H1 (cell line): ENCODE measurements around the gene CACNA1C. TPM values are rescaled to one million over a fixed set of nuclear protein-coding genes. Genes with fewer than 3 reads are reported as not detected.

Experiments
- CTCF ChIA-PET: fragments of 300-600 bp; sonication (Branson Sonifier 250); formaldehyde crosslinking; loops from one replicate; lab custom pipeline; 2021; ENCODE audit not compliant: partially characterized antibody; lab: Charles Lee
- POLR2A ChIA-PET: fragments of 300-600 bp; sonication (Branson Sonifier 250); formaldehyde crosslinking; loops from one replicate; lab custom pipeline; 2021; ENCODE audit warnings: inconsistent platforms; ENCODE audit not compliant: partially characterized antibody; lab: Charles Lee
- DNase-seq, 2 experiments: peaks; one replicate each; pipeline versions ENCODE4 v3.0.0 to v3.0.0-alpha.2; 2010 to 2022; ENCODE audit warnings: low spot score in 2 of 2, low read depth in 1 of 2, mixed read lengths in 1 of 2
- FAIRE-seq: peaks from 2 replicates; lab custom pipeline; 2011; peaks lifted over from hg19 to GRCh38; lab: Jason Lieb, UNC
- H2AFZ ChIP-seq: 2 replicates; pipeline ENCODE4 v1.8.1; 2012; ENCODE audit warnings: low read length, inconsistent platforms
- H2AK5ac ChIP-seq: 2 replicates; pipeline ENCODE4 v1.6.1; 2013; ENCODE audit warnings: low read depth, low read length
- H2BK120ac ChIP-seq: replicated peaks from 2 replicates; pipeline ENCODE3; 2013; ENCODE audit warnings: low read depth, low read length, inconsistent platforms
- H2BK12ac ChIP-seq: 2 replicates; pipeline ENCODE4 v1.6.1; 2013; ENCODE audit warnings: low read depth, low read length
- H2BK15ac ChIP-seq: 2 replicates; pipeline ENCODE4 v1.6.1; 2013; ENCODE audit warnings: low read length
- H2BK20ac ChIP-seq: 2 replicates; pipeline ENCODE4 v1.6.1; 2013; ENCODE audit warnings: low read length
- H2BK5ac ChIP-seq: 2 replicates; pipeline ENCODE4 v1.6.1; 2013; ENCODE audit warnings: low read depth, low read length
- H3K14ac ChIP-seq: 2 replicates; pipeline ENCODE4 v1.6.1; 2013; ENCODE audit warnings: inconsistent platforms; ENCODE audit not compliant: insufficient read length
- H3K18ac ChIP-seq: 2 replicates; pipeline ENCODE4 v1.6.1; 2013; ENCODE audit warnings: low read length; ENCODE audit errors: extremely low read depth
- H3K23ac ChIP-seq: 2 replicates; pipeline ENCODE4 v1.6.1; 2013; ENCODE audit warnings: inconsistent platforms; ENCODE audit not compliant: insufficient read length
- H3K23me2 ChIP-seq: 2 replicates; pipeline ENCODE4 v1.6.1; 2013; ENCODE audit warnings: low read depth, low read length
- H3K27ac ChIP-seq: 2 replicates; pipeline ENCODE4 v1.6.1; 2011; ENCODE audit warnings: low read depth, low read length, inconsistent platforms
- H3K27me3 ChIP-seq, 4 experiments: replicated peaks in 1 of 4; 1 replicate in 1 of 4; 2 replicates in 3 of 4; pipeline versions ENCODE4 v1.6.1 to v1.8.1; 2011 to 2013; ENCODE audit warnings: low read length in 3 of 4, mild to moderate bottlenecking in 3 of 4, inconsistent platforms in 2 of 4, mixed read lengths in 2 of 4, moderate library complexity in 1 of 4; ENCODE audit not compliant: control insufficient read depth in 3 of 4, insufficient read depth in 3 of 4; ENCODE audit errors: extremely low read depth in 1 of 4
- H3K36me3 ChIP-seq, 4 experiments: 2 replicates each; pipeline versions ENCODE4 v1.6.1 to v1.8.1; 2011 to 2013; ENCODE audit warnings: mild to moderate bottlenecking in 4 of 4, low read length in 3 of 4, moderate library complexity in 2 of 4, control low read depth in 1 of 4, inconsistent platforms in 1 of 4; ENCODE audit not compliant: insufficient read depth in 4 of 4, control insufficient read depth in 2 of 4
- H3K4ac ChIP-seq: replicated peaks from 2 replicates; pipeline ENCODE3; 2013; ENCODE audit warnings: low read length, low read depth, mixed read lengths, inconsistent platforms; ENCODE audit not compliant: insufficient read length
- H3K4me1 ChIP-seq, 4 experiments: replicated peaks in 1 of 4; 1 replicate in 1 of 4; 2 replicates in 3 of 4; pipeline versions ENCODE4 v1.6.1 to v1.8.1; 2011 to 2013; ENCODE audit warnings: low read length in 3 of 4, inconsistent platforms in 2 of 4, mixed read lengths in 1 of 4; ENCODE audit not compliant: insufficient read depth in 4 of 4, control insufficient read depth in 3 of 4
- H3K4me2 ChIP-seq, 2 experiments: 2 replicates each; pipeline versions ENCODE4 v1.6.1 to v1.8.1; 2011 to 2013; ENCODE audit warnings: low read depth in 2 of 2, low read length in 2 of 2, control low read depth in 1 of 2, inconsistent platforms in 1 of 2, mild to moderate bottlenecking in 1 of 2; ENCODE audit not compliant: insufficient read depth in 1 of 2
- H3K4me3 ChIP-seq, 4 experiments: fragments of 200-600, 300-600 bp in 1 of 4; sonication (generic), shearing (Covaris generic), sonication (Bioruptor Twin) in 1 of 4; 2 replicates each; pipeline versions ENCODE4 v1.5.1 to v1.8.1; 2011 to 2016; ENCODE audit warnings: low read length in 4 of 4, low read depth in 3 of 4, control low read depth in 2 of 4, inconsistent platforms in 2 of 4, mild to moderate bottlenecking in 2 of 4, mixed read lengths in 1 of 4, moderate library complexity in 1 of 4; ENCODE audit not compliant: insufficient read depth in 2 of 4; ENCODE audit errors: extremely low read depth in 1 of 4
- H3K56ac ChIP-seq: replicated peaks from 2 replicates; pipeline ENCODE3; 2013; ENCODE audit warnings: low read depth, mild to moderate bottlenecking, mixed read lengths, low read length, inconsistent platforms; ENCODE audit not compliant: insufficient read length
- H3K79me1 ChIP-seq: 2 replicates; pipeline ENCODE4 v1.6.1; 2013; ENCODE audit warnings: low read depth, low read length, control low read depth
- H3K79me2 ChIP-seq, 2 experiments: 2 replicates each; pipeline versions ENCODE4 v1.6.1 to v1.8.1; 2012 to 2013; ENCODE audit warnings: low read length in 2 of 2, mild to moderate bottlenecking in 2 of 2, inconsistent platforms in 1 of 2; ENCODE audit not compliant: insufficient read depth in 2 of 2, control insufficient read depth in 1 of 2
- H3K9ac ChIP-seq, 4 experiments: replicated peaks in 1 of 4; 1 replicate in 1 of 4; 2 replicates in 3 of 4; pipeline versions ENCODE4 v1.6.1 to v1.8.1; 2011 to 2013; ENCODE audit warnings: low read depth in 3 of 4, low read length in 3 of 4, control low read depth in 2 of 4, mild to moderate bottlenecking in 2 of 4, moderate library complexity in 2 of 4, inconsistent platforms in 1 of 4; ENCODE audit errors: extremely low read depth in 1 of 4
- H3K9me3 ChIP-seq, 2 experiments: 2 replicates each; pipeline versions ENCODE4 v1.6.1 to v1.8.1; 2012 to 2013; ENCODE audit warnings: mild to moderate bottlenecking in 2 of 2, moderate library complexity in 2 of 2, control low read depth in 1 of 2, inconsistent platforms in 1 of 2, low read depth in 1 of 2, low read length in 1 of 2, mixed read lengths in 1 of 2; ENCODE audit not compliant: insufficient read depth in 2 of 2
- H4K20me1 ChIP-seq, 2 experiments: replicated peaks in 1 of 2; 2 replicates each; pipeline versions ENCODE3 to v1.8.1; 2011 to 2013; ENCODE audit warnings: inconsistent platforms in 2 of 2, low read length in 2 of 2, mild to moderate bottlenecking in 1 of 2; ENCODE audit not compliant: insufficient read depth in 2 of 2, control insufficient read depth in 1 of 2
- H4K5ac ChIP-seq: 2 replicates; pipeline ENCODE4 v1.6.1; 2013; ENCODE audit warnings: low read length, low read depth, mixed read lengths, inconsistent platforms; ENCODE audit not compliant: insufficient read length
- H4K8ac ChIP-seq: 2 replicates; pipeline ENCODE4 v1.8.0; 2013; ENCODE audit warnings: mild to moderate bottlenecking, moderate library complexity, low read length, inconsistent platforms; ENCODE audit not compliant: insufficient read depth; ENCODE audit errors: extremely low read depth
- H4K91ac ChIP-seq: replicated peaks from 2 replicates; pipeline ENCODE3; 2013; ENCODE audit warnings: low read length, mixed read lengths, inconsistent platforms; ENCODE audit not compliant: insufficient read length
- CBX5 ChIP-seq: fragments of 300-800, 300-1000 bp; sonication (generic); IDR thresholded peaks from 2 replicates; pipeline ENCODE4 v1.7.1; 2016; ENCODE audit warnings: antibody characterized with exemption, low read length, low read depth
- CTCF ChIP-seq, 3 experiments: IDR thresholded peaks; 1 replicate in 2 of 3; 2 replicates in 1 of 3; pipeline versions ENCODE4 v1.5.1 to v1.6.1; 2011; ENCODE audit warnings: low read length in 3 of 3, mild to moderate bottlenecking in 3 of 3, inconsistent platforms in 2 of 3, low read depth in 1 of 3, moderate library complexity in 1 of 3; ENCODE audit not compliant: insufficient read depth in 1 of 3; ENCODE audit errors: control extremely low read depth in 1 of 3
- GTF2F1 ChIP-seq: IDR thresholded peaks from 2 replicates; pipeline ENCODE4 v1.6.1; 2012; ENCODE audit warnings: low read depth, low read length, improper control_type of control experiment, borderline replicate concordance
- RFX5 ChIP-seq: IDR thresholded peaks from 2 replicates; pipeline ENCODE4 v1.6.1; 2011; ENCODE audit warnings: low read depth, low read length, improper control_type of control experiment, borderline replicate concordance
- SAP30 ChIP-seq: fragments of 300-600 bp; sonication (generic); IDR thresholded peaks from 2 replicates; pipeline ENCODE4 v1.7.1; 2012; ENCODE audit warnings: low read length, moderate library complexity, mild to moderate bottlenecking, inconsistent platforms; ENCODE audit not compliant: insufficient read depth, insufficient replicate concordance
- SIN3A ChIP-seq, 2 experiments: IDR thresholded peaks in 1 of 2; conservative IDR thresholded peaks in 1 of 2; 2 replicates each; pipeline ENCODE4 v1.6.1; 2011 to 2012; ENCODE audit warnings: low read length in 2 of 2, improper control_type of control experiment in 1 of 2, low read depth in 1 of 2, mild to moderate bottlenecking in 1 of 2
- SIRT6 ChIP-seq: IDR thresholded peaks from one replicate; pipeline ENCODE4 v1.7.1; 2012; ENCODE audit warnings: low read length, inconsistent platforms
- TAF1 ChIP-seq: IDR thresholded peaks from 2 replicates; pipeline ENCODE4 v1.6.1; 2011; ENCODE audit warnings: mild to moderate bottlenecking, low read depth, low read length
- TBP ChIP-seq: IDR thresholded peaks from 2 replicates; pipeline ENCODE4 v1.6.1; 2011; ENCODE audit warnings: low read depth, low read length, improper control_type of control experiment
- WGBS, 2 experiments: shearing (Covaris generic) in 1 of 2; methylation state at CpG; one replicate each; pipeline versions ENCODE4 v1.1.6 to v1.1.7; 2013 to 2015; ENCODE audit warnings: low lambda C conversion rate in 2 of 2, mixed read lengths in 2 of 2, inconsistent platforms in 1 of 2, low coverage in 1 of 2, missing lambda C conversion rate in 1 of 2; ENCODE audit not compliant: insufficient replicate concordance in 2 of 2, insufficient coverage in 1 of 2, insufficient read length in 1 of 2; ENCODE audit errors: extremely low coverage in 1 of 2, missing lambda C conversion rate in 1 of 2; 5-methylcytosine and 5-hydroxymethylcytosine counted together
- polyA plus RNA-seq, 7 experiments: library from polyadenylated mRNA; depleted of rRNA in 3 of 7; stranded (reverse) in 5 of 7; unstranded in 2 of 7; fragments of >200 nt in 5 of 7; fragments of 200-250 nt in 2 of 7; gene quantifications; 1 replicate in 5 of 7; 2 replicates in 1 of 7; 4 replicates in 1 of 7; pipeline versions ENCODE4 v1.2.1 to v1.2.3, GENCODE V29; 2011 to 2013; ENCODE audit warnings: missing spikeins in 2 of 7, mixed read lengths in 2 of 7
- total RNA-seq: library from RNA; stranded (reverse); fragmentation: NEBNext Ultra II Directional; extraction: Animal tissue kit (Norgen Biotek cat#: 25700); gene quantifications from 2 replicates; pipeline ENCODE4 v1.2.1, GENCODE V29; 2021

The CACNA1C gene
- total and polyA plus RNA-seq, 2 of the 8 experiments (the other 6 are each of a cell fraction or from before 2014, with no cell fraction given), result 1.3 TPM

DNA sequence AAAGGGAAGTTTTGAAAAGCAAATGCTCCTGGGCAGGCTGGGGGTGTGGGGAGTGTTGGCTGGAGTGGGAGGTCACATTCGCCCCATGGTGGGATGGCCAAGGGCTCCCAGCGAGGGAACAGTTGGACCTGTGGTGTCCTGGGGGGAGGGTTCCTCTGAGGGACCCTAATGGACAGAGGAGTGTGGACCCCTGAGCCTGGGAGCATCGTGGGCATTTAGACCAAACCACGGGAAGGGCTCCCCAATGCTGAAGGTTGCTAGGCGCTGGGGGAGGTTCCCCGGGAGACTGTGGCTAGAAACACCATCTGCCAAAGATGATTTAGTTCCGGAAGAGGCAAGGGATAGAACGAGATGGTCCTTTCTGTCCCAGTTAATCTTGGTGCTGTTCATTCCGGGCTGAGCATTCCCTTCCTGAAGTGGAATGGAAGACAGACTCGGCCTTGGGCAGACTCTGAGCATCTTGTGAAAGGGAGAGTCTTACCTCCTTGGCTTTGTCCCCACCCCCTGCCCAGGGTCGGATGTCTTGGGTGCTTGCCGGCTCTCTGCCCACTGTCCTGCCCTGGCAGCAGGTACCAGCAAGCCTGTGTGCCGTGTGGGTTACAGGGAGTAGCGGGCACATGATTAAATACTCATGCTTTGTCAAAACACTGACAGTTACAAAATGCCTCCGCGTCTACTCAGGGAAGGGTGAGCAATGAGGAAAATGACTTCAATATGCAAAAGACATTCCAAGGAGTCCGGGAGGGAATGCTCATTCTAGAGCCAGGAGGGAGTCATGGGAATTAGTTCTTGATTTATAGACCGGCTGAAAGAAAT is 215.9 kb downstream of the CACNA1C start:
- Histone ChIP-seq H2BK120ac (no peak overlapping the region), H4K91ac (no peak overlapping the region), H4K8ac (no peak overlapping the region), H2BK5ac (no peak overlapping the region), H3K9me3 (no peaks in the 10 kb centered on the region), H3K4me3 (no peak overlapping the region), H3K4ac (no peak overlapping the region), H3K36me3 (no peaks in the 10 kb centered on the region), H3K79me1 (no peaks in the 10 kb centered on the region), H3K4me2 (no peak overlapping the region), H4K5ac (no peak overlapping the region), H3K27ac (no peak overlapping the region), H3K79me2 (no peaks in the 10 kb centered on the region), H3K23ac (no peak overlapping the region), H2AFZ (no peak overlapping the region), H2AK5ac (peak overlapping the region; percentile 16; the same call in 1 of the 2 replicates), H2BK12ac (no peak overlapping the region), H3K18ac (no peak overlapping the region), H3K9ac (no peak overlapping the region), H4K20me1 (no peaks in the 10 kb centered on the region), H3K56ac (no peak overlapping the region), H3K23me2 (no peaks in the 10 kb centered on the region), H3K4me1 (peaks cover 0 to 12% (median 3%) of the 10 kb centered on the region in 4 experiments; a peak in 6 of 7 replicates), H3K27me3 (no peaks in the 10 kb centered on the region), H2BK20ac (no peak overlapping the region), H2BK15ac (no peak overlapping the region), H3K14ac (no peak overlapping the region)
- DNase-seq (no peak), FAIRE-seq (no peak)
- ChIA-PET CTCF (interaction anchor here (1.4 to 10.1 kb wide), 3 partner anchors 13 to 22 kb away, joined by 10 to 74 read pairs (median 10); no protein-coding TSS in a partner anchor), POLR2A (no interaction called here)
- WGBS, 2 experiments, result 88% methylated on average over 18 of the region's 18 CpGs; no CpG with 5 or more reads in 1 of the 2 experiments
- TF ChIP-seq SAP30 (no peak), CTCF (IDR thresholded peaks at IDR 0.05; ENCODE audit: control extremely low read depth in 1 of 3, insufficient read depth in 1 of 3, low read depth in 1 of 3, low read length in 3 of 3) (no peak), CBX5 (no peak), SIRT6 (no peak), TAF1 (no peak), TBP (no peak), SIN3A (conservative IDR thresholded peaks at IDR 0.05 in 1 of 2, IDR thresholded peaks at IDR 0.05 in 1 of 2; ENCODE audit: low read depth in 1 of 2, low read length in 2 of 2) (no peak), GTF2F1 (no peak), RFX5 (no peak)
